GM18870 (cell line): ENCODE data around the gene PTGFRN.

Experiments
- ATAC-seq: cut with Tn5 transposase; IDR thresholded peaks from one replicate; pipeline ENCODE4 v1.9.1; 2021; ENCODE audit warnings: moderate library complexity; ENCODE audit not compliant: unreplicated experiment

PTGFRN gene

GRCh38 chr1:116887212-116887611, 22.5 kb upstream of the PTGFRN start:
- ATAC-seq, result no peak

GRCh38 chr1:116889380-116889779, 20.3 kb upstream of the PTGFRN start:
- ATAC-seq, result no peak

- ATAC-seq, result no peak
Observed at GRCh38 chr1:116891396-116892079, 18.2 kb upstream of the PTGFRN start.

GRCh38 chr1:116895073-116895472, 14.6 kb upstream of the PTGFRN start:
- no peak for ATAC-seq

- no peak for ATAC-seq
Observed at GRCh38 chr1:116899529-116899928, 10.2 kb upstream of the PTGFRN start.

GRCh38 chr1:116900471-116901365, 9.0 kb upstream of the PTGFRN start:
- ATAC-seq, result no peak

- no peak for ATAC-seq
Observed at GRCh38 chr1:116902027-116902426, 7.7 kb upstream of the PTGFRN start.

GRCh38 chr1:116902723-116903383, 6.9 kb upstream of the PTGFRN start:
- ATAC-seq, result no peak

GRCh38 chr1:116904791-116905320, 4.9 kb upstream of the PTGFRN start:
- no peak for ATAC-seq

- no peak for ATAC-seq
Observed at GRCh38 chr1:116906812-116907211, 2.9 kb upstream of the PTGFRN start.

GRCh38 chr1:116907351-116907750, 2.4 kb upstream of the PTGFRN start:
- no peak for ATAC-seq

- ATAC-seq, result no peak
Observed at GRCh38 chr1:116908266-116908665, 1.4 kb upstream of the PTGFRN start.

- no peak for ATAC-seq
Observed at GRCh38 chr1:116908820-116909511, 750 bp upstream of the PTGFRN start.

GRCh38 chr1:116910379-116911187, 867 bp downstream of the PTGFRN start:
- no peak for ATAC-seq

GRCh38 chr1:116911188-116911553, 1.5 kb downstream of the PTGFRN start:
- no peak for ATAC-seq

GRCh38 chr1:116911779-116912469, 2.2 kb downstream of the PTGFRN start:
- ATAC-seq, result no peak

GRCh38 chr1:116912846-116913245, 3.1 kb downstream of the PTGFRN start:
- ATAC-seq, result no peak

GRCh38 chr1:116913941-116914340, 4.2 kb downstream of the PTGFRN start:
- ATAC-seq, result no peak

GRCh38 chr1:116914667-116915066, 5.0 kb downstream of the PTGFRN start:
- no peak for ATAC-seq
